ENCODE results near the gene SULT1A1.
"Not testable (repeated sequence)": the region's sequence is repeated elsewhere in the genome, so short reads cannot be mapped to it uniquely, and the experiment has no call there.

The SULT1A1 gene

GRCh38 chr16:28591355-28591754 is 18.5 kb downstream of the SULT1A1 start:
- no peak for DNase-seq (ENCODE audit: low read depth in 3 of 3)

- no peak for DNase-seq (ENCODE audit: low read depth in 3 of 3)
Observed at GRCh38 chr16:28590384-28591340, 19.2 kb downstream of the SULT1A1 start.

DNA sequence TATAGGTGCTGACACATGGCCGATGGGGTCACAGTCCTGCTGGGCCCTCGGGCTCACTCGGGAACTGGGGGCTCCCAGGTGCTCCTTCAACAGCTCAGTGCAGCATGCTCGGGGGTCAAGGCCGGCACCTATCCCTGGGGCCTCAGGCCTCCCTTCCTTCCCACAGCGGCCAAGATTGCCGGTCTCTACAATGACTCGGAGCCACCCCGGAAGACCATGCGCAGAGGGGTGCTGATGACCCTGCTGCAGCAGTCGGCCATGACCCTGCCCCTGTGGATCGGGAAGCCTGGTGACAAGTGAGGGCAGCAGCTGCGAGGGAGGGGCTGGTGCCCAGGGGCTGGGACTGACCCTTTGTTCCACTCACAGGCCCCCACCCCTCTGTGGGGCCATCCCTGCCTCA is 19.9 kb downstream of the SULT1A1 start:
- DNase-seq (ENCODE audit: low read depth in 3 of 3) = no peak

GRCh38 chr16:28589069-28589468 is 20.8 kb downstream of the SULT1A1 start:
- no peak for DNase-seq (ENCODE audit: low read depth in 3 of 3)

DNA sequence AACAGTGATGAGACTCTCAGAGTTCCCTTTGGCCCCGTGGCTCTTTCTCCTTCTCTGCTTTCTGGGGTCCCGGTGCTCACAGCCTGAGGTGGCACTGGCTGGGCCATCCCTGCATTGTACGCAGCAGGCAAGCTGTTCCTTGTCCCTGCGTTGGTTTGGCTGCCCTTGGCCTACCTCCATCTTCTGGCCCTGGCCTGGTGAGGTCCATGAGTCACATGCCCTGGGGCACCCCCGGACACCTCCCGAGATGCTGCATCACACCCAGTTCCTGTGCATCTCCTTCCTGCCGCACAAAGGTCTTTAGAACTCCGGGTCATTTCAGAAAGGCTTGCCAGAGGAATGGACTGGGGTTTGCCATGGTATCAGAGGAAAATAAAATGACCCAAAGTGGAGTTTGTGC is 22.5 kb downstream of the SULT1A1 start:
- DNase-seq (ENCODE audit: low read depth in 3 of 3) = no peak

GRCh38 chr16:28586466-28586865 is 23.4 kb downstream of the SULT1A1 start:
- DNase-seq (ENCODE audit: low read depth in 3 of 3) = no peak

GRCh38 chr16:28585674-28586073 is 24.2 kb downstream of the SULT1A1 start:
- no peak for DNase-seq (ENCODE audit: low read depth in 3 of 3)

GRCh38 chr16:28580726-28581315 is 29.0 kb downstream of the SULT1A1 start:
- no peak for DNase-seq (ENCODE audit: low read depth in 3 of 3)

DNA sequence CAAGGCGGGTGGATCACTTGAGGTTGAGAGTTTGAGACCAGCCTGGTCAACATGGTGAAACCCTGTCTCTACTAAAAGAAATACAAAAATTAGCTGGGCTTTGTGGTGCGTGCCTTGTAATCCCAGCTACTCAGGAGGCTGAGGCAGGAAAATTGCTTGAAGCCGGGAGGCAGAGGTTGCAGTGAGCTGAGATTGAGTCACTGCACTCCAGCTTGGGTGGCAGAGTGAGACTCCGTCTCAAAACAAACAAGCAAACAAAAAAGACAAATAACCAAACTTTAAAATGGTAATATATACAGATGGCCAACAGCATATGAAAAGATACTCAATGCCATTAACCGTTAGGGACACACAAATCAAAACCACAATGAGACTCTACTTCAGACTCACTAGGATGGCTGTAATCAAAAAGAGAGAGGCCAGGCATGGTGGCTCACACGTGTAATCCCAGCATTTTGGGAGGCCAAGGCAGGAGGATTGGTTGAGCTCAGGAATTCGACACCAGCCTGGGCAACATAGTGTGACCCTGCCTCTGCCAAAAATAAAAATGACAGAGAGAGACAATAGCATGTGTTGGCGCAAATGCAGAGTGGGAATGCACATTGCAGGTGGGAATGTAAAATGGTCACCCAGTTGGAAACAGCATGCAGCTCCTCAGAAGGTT is 34.3 kb downstream of the SULT1A1 start:
- DNase-seq (ENCODE audit: low read depth in 3 of 3) = no peak

DNA sequence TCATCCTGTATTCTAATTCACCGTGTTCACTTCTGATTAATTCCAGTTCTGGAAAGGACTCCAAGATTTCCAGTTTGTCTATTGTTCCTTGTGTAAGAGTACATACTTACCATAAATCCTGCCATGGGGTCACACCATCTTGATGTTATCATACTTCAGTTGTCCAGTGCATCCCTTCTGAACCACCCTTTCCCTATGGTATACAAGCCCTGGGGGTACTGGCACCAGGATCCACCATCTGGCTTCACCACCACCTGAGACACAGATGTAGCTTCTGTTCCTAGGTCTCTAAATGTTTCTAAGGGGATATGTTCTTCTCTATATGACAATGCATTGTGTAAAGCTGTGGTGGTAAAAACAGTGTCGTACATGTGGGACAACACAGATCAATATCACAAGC is 34.9 kb downstream of the SULT1A1 start:
- DNase-seq (ENCODE audit: low read depth in 3 of 3) = no peak

- DNase-seq (ENCODE audit: low read depth in 3 of 3) = no peak
Observed at GRCh38 chr16:28573738-28574718, 35.8 kb downstream of the SULT1A1 start.

DNA sequence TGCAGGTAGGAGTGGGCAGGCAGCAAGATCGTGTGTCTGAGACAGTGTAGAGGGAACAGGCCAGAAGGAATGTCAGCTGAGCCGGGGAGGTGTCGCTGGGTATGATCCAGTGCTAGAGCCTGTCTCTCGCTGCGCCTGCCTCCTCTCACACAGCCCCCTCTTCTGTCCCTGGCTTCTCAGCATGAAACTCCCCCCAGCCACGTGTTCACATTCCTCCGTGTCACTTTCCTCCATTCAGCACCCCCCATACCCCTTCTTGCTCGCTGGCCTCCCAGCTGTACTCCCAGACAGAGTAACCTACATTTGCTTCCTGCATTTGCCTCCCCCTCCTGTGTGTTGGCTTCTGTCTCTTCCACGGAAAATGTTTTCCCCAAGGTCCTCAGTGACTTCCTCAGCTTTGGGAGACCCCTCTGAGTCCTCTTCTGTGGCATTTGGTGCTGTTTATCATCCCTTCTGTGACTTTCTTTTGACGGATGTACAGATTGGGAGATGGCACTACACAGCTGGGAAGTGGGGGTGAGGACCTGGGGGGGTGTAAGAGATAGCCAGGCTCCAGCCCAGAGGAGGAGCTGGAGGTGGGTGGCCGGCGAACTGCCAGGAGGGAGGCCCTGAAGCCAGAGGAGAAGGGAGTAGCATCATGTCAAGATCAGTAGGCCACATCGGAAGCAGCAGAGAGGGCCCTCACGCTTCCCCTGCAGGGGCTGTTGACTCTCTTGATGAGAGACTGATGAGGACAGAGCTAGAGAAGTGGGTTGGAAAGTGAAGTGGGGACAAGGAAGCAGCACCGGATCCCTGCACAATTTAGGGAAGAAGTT is 36.9 kb downstream of the SULT1A1 start:
- DNase-seq (ENCODE audit: low read depth in 3 of 3) = no peak

- no peak for DNase-seq (ENCODE audit: low read depth in 3 of 3)
Observed at GRCh38 chr16:28569968-28570752, 39.7 kb downstream of the SULT1A1 start.

DNA sequence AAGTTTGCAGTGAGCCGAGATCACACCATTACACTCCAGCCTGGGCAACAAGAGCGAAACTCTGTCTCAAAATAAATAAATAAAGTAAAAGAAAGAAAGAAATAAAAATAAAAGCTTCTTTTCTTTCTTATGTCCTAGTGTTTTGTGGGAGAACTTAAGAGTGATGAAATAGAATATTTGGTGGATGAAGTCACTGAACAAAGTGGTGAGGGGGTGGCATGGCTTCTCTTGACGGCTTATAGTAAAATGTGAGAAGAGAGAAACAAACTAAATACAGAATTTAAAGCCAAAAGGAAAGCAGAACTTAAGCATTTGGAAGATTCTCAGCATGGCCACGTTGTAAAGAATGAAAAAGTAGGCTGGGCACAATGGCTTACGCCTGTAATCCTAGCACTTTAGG is 40.8 kb downstream of the SULT1A1 start:
- no peak for DNase-seq (ENCODE audit: low read depth in 3 of 3)

GRCh38 chr16:28567292-28567691 is 42.6 kb downstream of the SULT1A1 start:
- no peak for DNase-seq (ENCODE audit: low read depth in 3 of 3)

GRCh38 chr16:28566233-28566925 is 43.5 kb downstream of the SULT1A1 start:
- DNase-seq (ENCODE audit: low read depth in 3 of 3) = not testable (repeated sequence)

- DNase-seq (ENCODE audit: low read depth in 3 of 3) = no peak
Observed at GRCh38 chr16:28563218-28563617, 46.6 kb downstream of the SULT1A1 start.

GRCh38 chr16:28562199-28562598 is 47.6 kb downstream of the SULT1A1 start:
- no peak for DNase-seq (ENCODE audit: low read depth in 3 of 3)

GRCh38 chr16:28561557-28562187 is 48.2 kb downstream of the SULT1A1 start:
- no peak for DNase-seq (ENCODE audit: low read depth in 3 of 3)

All from stimulated activated CD4-positive, alpha-beta T cell treated with anti-CD3 and anti-CD28 coated beads, TNF-alpha, amount 100 ng/mL, for 4 hours (primary cell).